GM20000 (cell line): Measurements from ENCODE around the gene GDNF.

Experiments used
- DNase-seq: peaks from one replicate; pipeline ENCODE4 v3.0.0; 2012; ENCODE audit warnings: low spot score
- TF ChIP-seq, protein P1 (sequence below): IDR thresholded peaks from 2 replicates; pipeline ENCODE4 v1.5.1; 2012; ENCODE audit warnings: mild to moderate bottlenecking, control low read depth; ENCODE audit errors: extremely low read depth, missing control alignments

GDNF gene

GRCh38 chr5:37838152-37838932 lies 1.5 kb downstream of the GDNF start:
- DNase-seq, result peak; percentile 38
- TF ChIP-seq, protein P1, sequence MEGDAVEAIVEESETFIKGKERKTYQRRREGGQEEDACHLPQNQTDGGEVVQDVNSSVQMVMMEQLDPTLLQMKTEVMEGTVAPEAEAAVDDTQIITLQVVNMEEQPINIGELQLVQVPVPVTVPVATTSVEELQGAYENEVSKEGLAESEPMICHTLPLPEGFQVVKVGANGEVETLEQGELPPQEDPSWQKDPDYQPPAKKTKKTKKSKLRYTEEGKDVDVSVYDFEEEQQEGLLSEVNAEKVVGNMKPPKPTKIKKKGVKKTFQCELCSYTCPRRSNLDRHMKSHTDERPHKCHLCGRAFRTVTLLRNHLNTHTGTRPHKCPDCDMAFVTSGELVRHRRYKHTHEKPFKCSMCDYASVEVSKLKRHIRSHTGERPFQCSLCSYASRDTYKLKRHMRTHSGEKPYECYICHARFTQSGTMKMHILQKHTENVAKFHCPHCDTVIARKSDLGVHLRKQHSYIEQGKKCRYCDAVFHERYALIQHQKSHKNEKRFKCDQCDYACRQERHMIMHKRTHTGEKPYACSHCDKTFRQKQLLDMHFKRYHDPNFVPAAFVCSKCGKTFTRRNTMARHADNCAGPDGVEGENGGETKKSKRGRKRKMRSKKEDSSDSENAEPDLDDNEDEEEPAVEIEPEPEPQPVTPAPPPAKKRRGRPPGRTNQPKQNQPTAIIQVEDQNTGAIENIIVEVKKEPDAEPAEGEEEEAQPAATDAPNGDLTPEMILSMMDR, result no peak

DNA sequence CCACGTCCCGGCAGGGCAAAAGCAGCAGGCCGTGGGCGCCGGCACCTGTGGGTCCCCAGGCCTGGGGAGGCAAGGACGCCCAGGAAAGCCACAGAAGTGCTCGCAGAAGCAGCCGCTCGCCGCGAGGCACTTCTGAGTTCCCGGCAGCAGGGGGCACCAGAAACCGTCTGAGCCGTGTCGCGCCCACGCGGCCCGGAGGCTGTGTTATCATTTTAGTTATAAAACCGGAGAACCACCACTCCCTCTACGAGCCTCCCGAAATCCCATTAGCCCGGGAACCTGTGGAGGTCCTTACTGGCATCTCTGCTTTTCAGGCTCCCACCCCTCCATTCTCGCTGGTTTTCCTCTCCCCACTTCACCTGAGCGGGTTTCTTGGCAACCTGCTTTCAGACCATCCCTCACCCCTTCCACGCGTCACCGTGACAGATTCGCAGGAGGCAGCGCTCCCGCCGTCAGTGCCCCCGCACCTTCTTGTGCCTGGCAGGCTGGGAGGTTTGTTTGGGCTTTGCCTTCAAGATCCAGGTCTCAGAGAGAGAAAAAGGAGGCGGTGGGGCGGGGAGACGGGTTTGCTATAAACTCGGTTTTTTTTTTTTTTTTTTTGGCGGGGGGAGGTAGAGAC lies 2.3 kb downstream of the GDNF start:
- TF ChIP-seq, protein P1, result peak; percentile 77
- peak; percentile 90 for DNase-seq

DNA sequence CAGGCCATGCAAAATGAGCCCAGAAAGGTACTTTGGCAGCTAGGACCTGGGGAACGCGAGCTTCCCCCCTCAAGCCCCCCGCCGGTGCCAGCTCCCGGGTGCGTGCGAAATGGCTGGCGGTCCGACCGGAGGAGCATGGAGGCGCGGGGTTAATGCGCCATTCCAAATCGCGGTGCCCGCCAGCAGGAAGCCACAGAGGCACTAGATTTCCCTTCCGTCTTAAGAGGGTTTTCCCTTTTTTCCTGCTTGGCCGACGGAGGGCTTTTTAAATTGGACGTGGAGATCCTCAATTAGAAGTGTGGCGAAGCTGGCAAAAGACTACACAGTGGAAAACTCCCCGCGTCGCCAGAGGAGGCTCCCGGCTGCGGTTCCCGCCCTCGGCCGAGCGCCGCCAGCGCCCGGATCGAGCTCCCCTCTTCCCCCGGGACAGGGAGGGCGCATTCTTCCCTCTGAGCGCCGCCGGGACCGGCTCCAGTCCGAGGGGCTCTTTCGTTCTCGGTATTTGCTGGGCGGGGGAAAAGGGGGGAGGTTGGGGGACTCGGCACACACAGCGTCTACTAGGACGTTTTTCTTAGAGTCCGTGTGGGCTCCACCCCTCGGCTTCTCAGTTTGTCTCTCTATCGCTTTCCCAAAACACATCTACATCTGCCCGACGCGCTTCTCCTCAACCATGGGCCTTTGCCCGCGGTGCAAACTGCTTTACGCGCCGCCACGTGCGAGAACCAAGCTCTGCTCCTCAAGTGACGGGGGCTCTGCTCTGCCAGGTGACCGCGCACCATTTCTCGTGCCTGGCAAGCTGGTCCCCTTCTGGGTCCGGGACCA lies 3.0 kb downstream of the GDNF start:
- no peak for DNase-seq
- TF ChIP-seq, protein P1, result no peak

GRCh38 chr5:37836235-37836591 lies 3.6 kb downstream of the GDNF start:
- TF ChIP-seq, protein P1, result no peak
- peak; percentile 34 for DNase-seq

GRCh38 chr5:37835380-37835973 lies 4.4 kb downstream of the GDNF start:
- DNase-seq, result peak; percentile 37
- TF ChIP-seq, protein P1, result no peak

DNA sequence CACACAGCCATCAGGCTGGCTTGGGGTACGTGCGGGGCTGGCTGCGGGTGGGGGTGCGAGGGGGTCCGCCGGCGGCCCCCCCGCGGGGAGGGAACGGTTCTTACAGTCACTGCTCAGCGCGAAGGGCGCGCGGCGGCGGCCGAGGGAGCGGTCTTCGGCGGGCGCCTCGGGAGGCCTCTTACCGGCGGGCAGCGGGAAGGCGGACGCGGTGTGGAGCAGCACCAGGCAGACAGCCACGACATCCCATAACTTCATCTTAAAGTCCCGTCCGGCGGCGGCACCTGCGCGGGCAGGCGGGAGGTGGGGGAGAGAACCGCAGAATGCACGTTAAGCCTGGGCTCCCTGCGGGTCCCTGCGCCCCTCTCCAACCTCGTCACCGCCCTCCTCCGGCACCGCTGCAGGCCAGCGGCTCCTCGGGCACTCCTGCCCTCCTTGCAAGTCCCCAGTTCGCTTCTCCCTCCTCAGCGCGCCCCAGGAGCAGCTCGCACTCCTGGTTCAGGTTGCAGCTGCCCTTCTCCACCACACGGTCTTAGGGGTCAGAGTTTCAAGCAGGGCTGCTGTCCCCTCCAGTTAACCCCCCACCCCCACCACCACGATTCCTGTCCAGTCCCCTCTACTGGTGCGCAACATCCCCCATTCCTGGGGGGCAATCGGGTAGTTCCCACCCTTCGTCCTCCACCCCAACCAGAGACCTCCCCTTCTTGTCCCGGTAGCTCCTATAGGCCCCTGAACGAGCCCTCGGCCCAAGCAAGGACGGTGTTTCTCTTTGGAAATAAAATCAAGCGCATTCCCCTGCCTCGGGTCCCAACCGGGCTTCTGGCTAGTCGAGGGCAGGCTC lies 5.1 kb downstream of the GDNF start:
- TF ChIP-seq, protein P1, result no peak
- DNase-seq, result peak; percentile 37
